ENCODE results near the gene IDS. TPM values are rescaled to one million over a fixed set of nuclear protein-coding genes. Genes with fewer than 3 reads are reported as not detected.
"Not testable (repeated sequence)": the region's sequence is repeated elsewhere in the genome, so short reads cannot be mapped to it uniquely, and the experiment has no call there.

Gene IDS
- 89.9 TPM for total RNA-seq

DNA sequence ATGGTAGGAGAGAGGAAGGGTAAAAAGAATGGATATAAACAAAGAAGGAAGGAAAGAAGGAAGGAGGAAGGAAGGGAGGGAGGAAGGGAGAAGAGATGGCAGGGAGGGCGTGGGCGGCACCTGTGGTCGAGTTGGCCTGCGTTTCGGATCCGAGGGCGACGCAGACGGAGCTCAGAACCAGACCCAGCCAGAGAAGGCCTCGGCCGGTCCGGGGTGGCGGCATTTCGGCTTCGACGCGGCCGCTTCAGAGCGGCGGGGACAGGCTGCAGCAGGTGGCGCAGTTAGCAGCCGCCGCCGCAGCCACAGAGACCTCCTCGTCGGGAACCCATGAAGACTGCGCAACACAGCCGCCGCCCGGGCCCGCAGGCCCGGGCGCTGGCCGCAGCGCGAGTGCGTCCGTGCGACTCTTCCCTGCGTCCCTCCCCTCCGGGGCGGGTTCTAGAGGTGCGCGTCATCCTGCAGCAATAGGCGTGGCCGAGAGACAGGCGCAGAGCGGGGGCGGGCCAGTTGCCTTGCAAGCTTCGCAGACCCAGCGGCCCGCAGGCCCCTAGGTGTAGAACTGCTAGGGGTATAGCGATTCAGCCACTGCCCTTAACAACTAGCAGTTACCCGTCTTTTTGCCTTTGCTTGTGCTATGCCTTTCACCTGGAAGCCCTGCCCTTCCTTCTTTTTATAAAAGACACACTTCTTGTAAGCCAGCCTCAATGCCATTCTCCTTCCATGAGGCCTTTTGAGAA is at the start of gene IDS:
TSS of gene IDS (minus strand) at position 392 of the 737 bp plus-strand sequence. CDS start at position 223, 169 bp downstream.
- Histone ChIP-seq H3K27me3 (ENCODE audit: insufficient read depth, low read length) (no peaks in the 10 kb centered on the region), H3K9me3 (ENCODE audit: low read depth, low read length) (no peaks in the 10 kb centered on the region), H3K4me3 (ENCODE audit: low read length) (peak within 1 kb of the TSS; percentile 64), H3K4me1 (ENCODE audit: insufficient read depth, low read length) (peaks cover 36% of the 10 kb centered on the region)

GRCh38 chrX:149551939-149552248 is 46.8 kb upstream of the IDS start:
- H3K9me3 ChIP-seq (ENCODE audit: low read depth, low read length); H3K4me3 ChIP-seq (ENCODE audit: low read length); H3K4me1 ChIP-seq (ENCODE audit: insufficient read depth, low read length); H3K27me3 ChIP-seq (ENCODE audit: insufficient read depth, low read length): not testable (repeated sequence)

DNA sequence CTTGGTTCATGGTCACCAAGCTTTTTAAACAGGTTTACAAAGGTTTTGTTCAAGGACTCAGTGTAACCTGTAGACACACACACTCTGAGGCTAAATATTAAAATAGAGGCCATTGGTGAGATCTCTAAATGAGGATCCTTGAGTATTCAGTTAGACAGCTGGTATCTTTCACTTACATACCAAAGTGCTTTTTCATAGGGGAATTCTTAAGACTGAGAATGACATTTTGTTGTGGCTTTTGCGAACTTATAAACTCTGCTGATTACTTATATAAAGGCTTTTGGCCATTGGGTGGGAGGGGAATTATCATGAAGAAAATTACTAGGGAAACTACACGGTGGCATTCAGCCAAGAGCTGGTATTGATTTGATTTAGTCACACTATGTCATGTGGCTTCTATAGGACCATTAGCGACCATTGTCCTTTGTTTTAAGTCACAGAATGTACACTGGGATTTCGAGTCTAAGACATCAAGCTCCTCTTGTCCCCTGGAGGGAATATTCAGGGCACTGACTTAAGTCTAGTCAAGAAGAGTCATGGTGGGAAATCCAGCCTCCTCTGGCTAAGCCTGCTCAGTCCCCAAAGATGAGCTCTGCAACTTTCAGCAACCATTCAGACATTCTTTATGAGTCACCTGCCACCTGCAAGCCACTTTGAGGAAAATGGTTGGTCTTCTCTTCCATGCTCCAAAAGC is 46.3 kb upstream of the IDS start:
- H3K4me3 ChIP-seq (ENCODE audit: low read length); H3K27me3 ChIP-seq (ENCODE audit: insufficient read depth, low read length); H3K9me3 ChIP-seq (ENCODE audit: low read depth, low read length); H3K4me1 ChIP-seq (ENCODE audit: insufficient read depth, low read length): not testable (repeated sequence)

DNA sequence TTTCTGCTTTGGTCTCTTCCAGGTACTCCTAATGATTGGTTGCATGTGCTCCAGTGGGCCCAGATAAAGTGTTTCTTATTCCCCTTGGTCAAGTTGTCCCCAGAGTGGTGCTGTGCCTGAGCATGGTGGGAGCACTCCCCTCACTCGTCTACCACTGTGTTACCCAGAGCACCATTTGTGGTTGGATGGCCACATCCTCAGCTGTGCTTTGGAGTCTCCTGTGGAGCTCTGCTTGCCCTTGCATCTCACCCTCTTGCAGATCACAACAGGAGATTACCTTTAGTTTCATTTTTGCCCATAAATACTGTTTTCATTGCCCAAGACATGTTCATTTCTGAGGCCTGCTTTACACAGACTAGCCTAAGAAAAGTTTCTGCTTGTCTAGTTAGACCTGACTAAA is 45.3 kb upstream of the IDS start:
- not testable (repeated sequence) for H3K9me3 ChIP-seq (ENCODE audit: low read depth, low read length); H3K4me1 ChIP-seq (ENCODE audit: insufficient read depth, low read length); H3K27me3 ChIP-seq (ENCODE audit: insufficient read depth, low read length); H3K4me3 ChIP-seq (ENCODE audit: low read length)

- not testable (repeated sequence) for H3K27me3 ChIP-seq (ENCODE audit: insufficient read depth, low read length); H3K4me3 ChIP-seq (ENCODE audit: low read length); H3K4me1 ChIP-seq (ENCODE audit: insufficient read depth, low read length); H3K9me3 ChIP-seq (ENCODE audit: low read depth, low read length)
Measured at GRCh38 chrX:149549701-149550100, 44.6 kb upstream of the IDS start, which contains the start of gene HSFX3. TSS of gene HSFX3 (minus strand) at chrX:149549924. CDS start at chrX:149549852, 72 bp downstream.

DNA sequence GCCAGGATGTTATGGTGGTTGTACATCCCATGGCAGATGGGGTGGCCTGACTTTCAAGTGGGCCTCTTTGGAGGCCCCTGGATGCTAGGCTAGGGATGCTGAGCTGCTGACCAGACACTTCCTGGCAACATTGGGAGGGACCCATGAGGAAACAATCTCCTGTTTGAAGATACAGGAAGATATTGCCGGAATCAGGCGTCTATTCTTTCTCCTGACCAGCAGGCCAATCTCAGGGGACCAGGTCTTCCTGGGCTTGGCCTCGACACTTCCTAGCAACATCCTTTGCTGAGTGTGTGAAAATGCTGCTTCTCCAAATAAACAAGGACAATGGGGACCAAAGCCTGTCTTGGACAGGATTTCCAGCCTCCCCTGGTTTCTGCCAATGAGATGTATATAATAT is 42.7 kb upstream of the IDS start:
- H3K4me1 ChIP-seq (ENCODE audit: insufficient read depth, low read length); H3K27me3 ChIP-seq (ENCODE audit: insufficient read depth, low read length); H3K9me3 ChIP-seq (ENCODE audit: low read depth, low read length); H3K4me3 ChIP-seq (ENCODE audit: low read length): not testable (repeated sequence)

DNA sequence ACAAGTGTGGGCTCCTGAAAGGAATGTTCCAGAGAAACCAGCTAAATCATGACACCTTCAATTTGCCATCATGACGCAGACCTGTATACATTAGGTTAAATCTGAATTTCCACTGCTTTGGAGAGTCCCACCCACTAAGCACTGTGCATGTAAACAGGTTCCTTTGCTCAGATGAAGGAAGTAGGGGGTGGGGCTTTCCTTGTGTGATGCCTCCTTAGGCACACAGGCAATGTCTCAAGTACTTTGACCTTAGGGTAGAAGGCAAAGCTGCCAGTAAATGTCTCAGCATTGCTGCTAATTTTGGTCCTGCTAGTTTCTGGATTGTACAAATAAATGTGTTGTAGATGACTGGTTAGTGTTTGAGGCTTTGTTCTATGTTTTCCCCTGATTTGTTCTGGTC is 41.9 kb upstream of the IDS start:
- H3K27me3 ChIP-seq (ENCODE audit: insufficient read depth, low read length); H3K4me3 ChIP-seq (ENCODE audit: low read length); H3K4me1 ChIP-seq (ENCODE audit: insufficient read depth, low read length); H3K9me3 ChIP-seq (ENCODE audit: low read depth, low read length): not testable (repeated sequence)

- H3K27me3 ChIP-seq (ENCODE audit: insufficient read depth, low read length); H3K9me3 ChIP-seq (ENCODE audit: low read depth, low read length); H3K4me1 ChIP-seq (ENCODE audit: insufficient read depth, low read length); H3K4me3 ChIP-seq (ENCODE audit: low read length): not testable (repeated sequence)
Measured at GRCh38 chrX:149545545-149546543, 40.7 kb upstream of the IDS start.

DNA sequence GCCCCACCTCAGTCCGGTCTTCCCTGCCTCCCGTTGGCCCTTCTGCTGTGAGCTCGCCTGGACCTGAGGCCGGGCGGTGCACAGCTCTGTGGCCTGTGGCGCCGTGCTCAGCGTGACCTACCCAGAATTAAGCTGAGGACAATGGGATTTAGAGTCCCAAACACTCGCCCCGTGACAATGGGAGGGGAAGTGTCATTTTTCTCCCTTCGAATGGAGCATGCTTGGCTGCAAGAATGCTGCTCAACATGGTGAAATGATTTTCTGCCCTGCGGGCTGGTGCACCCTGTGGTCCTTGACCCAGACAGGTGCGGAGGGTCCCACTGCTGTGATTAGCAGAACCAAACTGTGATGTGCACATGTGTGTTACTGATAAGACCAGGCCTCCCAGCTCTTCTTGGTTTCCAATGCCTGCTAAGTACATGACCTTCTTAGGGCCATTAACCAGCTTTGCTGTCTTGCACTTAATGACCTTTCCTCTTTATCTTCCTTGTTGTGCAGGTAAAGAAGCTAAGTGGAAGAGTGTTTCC is 36.5 kb upstream of the IDS start:
- no peaks in the 10 kb centered on the region for H3K9me3 ChIP-seq (ENCODE audit: low read depth, low read length)
- H3K4me1 ChIP-seq (ENCODE audit: insufficient read depth, low read length), result peaks cover 13% of the 10 kb centered on the region
- H3K4me3 ChIP-seq (ENCODE audit: low read length), result peak overlapping the region; percentile 72
- no peaks in the 10 kb centered on the region for H3K27me3 ChIP-seq (ENCODE audit: insufficient read depth, low read length)

DNA sequence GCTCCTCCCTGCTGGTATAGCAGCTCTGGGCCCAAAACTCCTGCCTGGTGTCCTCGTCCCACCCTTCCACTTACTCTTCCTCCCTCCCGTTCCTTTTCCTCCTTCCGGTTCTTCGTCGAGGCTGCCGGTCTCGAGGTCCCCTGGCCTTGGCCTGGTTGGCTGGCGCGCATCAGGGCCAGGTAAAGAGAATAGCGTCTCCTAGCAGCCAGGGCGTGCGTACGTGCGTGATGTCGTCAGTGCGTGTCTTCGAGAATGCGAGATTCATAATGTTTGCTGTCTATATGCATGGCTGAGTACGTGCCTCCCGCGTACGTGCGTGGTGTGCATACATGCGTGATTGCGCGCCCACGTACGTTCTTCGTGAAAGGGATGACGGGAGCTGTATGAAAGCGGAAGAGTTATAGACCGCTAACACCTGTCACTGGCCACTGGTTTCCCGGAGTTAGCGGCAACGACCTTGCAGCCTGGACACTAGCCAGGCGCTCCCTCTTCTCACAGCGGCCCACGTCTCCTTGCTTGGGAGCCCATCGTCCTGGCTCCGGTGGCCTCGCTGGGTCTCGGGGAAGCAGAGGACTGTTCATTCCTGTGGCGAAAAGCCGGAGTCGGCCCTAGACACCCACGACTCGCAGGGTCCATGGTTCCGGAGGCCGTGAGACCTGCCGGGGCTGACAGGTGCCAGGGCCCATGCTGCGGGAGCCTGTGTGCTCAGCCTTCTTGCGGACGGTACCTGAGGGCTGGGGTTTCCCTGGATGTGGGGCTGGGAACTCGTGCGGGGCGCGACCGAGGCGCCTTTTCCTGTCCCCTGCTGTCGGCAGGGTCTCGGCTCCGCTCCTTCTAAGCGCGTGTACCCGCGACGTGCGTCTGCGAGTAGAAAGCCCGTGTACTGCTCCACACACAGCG is 35.8 kb upstream of the IDS start, which contains the start of gene EOLA1:
TSS of gene EOLA1 (plus strand) at position 392 of the 900 bp plus-strand sequence. CDS start 4,619 bp downstream, outside the sequence.
- Histone ChIP-seq H3K4me3 (ENCODE audit: low read length) (peak within 1 kb of the TSS; percentile 72), H3K9me3 (ENCODE audit: low read depth, low read length) (no peaks in the 10 kb centered on the region), H3K4me1 (ENCODE audit: insufficient read depth, low read length) (peaks cover 13% of the 10 kb centered on the region), H3K27me3 (ENCODE audit: insufficient read depth, low read length) (no peaks in the 10 kb centered on the region)

- H3K4me3 ChIP-seq (ENCODE audit: low read length), result peak overlapping the region; percentile 72
- peaks cover 13% of the 10 kb centered on the region for H3K4me1 ChIP-seq (ENCODE audit: insufficient read depth, low read length)
- no peaks in the 10 kb centered on the region for H3K27me3 ChIP-seq (ENCODE audit: insufficient read depth, low read length)
- no peaks in the 10 kb centered on the region for H3K9me3 ChIP-seq (ENCODE audit: low read depth, low read length)
Measured at GRCh38 chrX:149540131-149540620, 35.1 kb upstream of the IDS start.

DNA sequence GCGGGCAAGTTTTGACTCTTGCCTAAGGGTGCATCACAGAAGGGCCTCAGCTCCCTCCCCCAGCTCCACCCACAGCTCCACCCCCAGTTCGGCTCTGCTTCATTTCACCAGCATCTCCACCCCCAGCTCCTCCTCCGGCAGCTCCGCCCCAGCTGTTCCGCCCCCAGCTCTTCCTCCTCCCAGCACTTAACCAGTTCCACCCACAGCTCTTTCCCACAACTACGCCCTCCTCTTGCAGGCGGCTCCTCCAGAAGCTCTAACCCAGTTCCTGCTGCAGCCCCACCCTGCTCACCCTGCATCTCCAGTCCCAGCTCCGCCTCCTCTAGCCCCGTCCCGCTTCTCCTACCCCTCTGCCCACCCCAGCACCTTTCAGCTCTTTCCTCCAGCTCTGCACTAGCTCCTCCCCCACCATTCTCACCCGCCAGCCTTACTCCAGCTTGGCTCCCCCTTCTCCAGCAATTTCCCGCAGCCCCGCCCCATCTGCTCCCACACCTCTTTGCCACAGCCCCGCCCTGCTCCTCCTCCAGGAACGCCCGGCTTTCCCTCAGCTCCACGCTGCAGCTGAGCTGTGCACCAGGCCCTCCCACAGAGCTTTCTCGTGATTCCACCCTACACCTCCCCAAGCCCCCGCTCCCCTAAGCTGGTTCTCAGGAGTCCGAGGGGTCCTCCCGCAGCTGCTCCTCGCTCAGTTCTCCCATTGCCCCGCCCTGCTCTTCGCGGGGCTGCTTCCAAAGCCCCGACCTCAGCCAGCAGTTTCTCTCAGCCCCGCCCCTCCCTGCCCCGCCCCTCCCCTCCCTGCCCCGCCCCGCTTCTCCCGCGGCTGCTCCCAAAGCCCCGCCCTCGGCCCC is 34.4 kb upstream of the IDS start:
- H3K4me1 ChIP-seq (ENCODE audit: insufficient read depth, low read length), result peaks cover 13% of the 10 kb centered on the region
- no peaks in the 10 kb centered on the region for H3K27me3 ChIP-seq (ENCODE audit: insufficient read depth, low read length)
- peak overlapping the region; percentile 42 for H3K4me3 ChIP-seq (ENCODE audit: low read length)
- H3K9me3 ChIP-seq (ENCODE audit: low read depth, low read length), result no peaks in the 10 kb centered on the region

DNA sequence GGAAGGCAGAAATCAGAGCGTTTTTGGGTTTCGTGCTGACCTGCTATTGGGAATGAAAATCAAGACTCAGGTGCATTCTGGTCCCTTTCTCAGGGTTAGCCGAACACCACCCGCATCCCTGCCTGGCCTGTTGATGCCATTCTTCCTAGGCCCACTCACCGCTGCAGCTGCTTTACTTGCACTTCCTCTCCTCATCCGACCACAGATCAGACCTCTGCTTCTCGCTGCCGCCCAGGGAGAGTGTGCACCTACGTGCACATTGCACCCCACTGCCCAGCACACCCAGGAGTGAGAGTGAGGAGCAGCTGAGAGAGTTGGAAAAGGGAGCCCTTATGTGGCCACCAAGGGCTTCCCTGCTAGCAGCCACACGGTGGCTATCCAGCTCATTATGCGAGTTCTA is 32.4 kb upstream of the IDS start:
- H3K4me3 ChIP-seq (ENCODE audit: low read length); H3K9me3 ChIP-seq (ENCODE audit: low read depth, low read length); H3K27me3 ChIP-seq (ENCODE audit: insufficient read depth, low read length): not testable (repeated sequence)
- peaks cover 13% of the 10 kb centered on the region for H3K4me1 ChIP-seq (ENCODE audit: insufficient read depth, low read length)
